Tibial artery (tissue), 4 donors: ENCODE data around the gene FRS3.

Experiments
- DNase-seq, 2 donors: peaks; one replicate each; pipeline ENCODE4 v3.0.0-alpha.2; 2019
- H3K27ac ChIP-seq, 2 donors: fragments of 200-600 bp; sonication (generic) in 1 of 2; 1 replicate in 1 of 2; 2 replicates in 1 of 2; pipeline ENCODE4 v1.5.1; 2018 to 2019; ENCODE audit warnings: mild to moderate bottlenecking in 1 of 2
- H3K27me3 ChIP-seq, 2 donors: fragments of 200-600 bp; sonication (generic) in 1 of 2; one replicate each; pipeline versions ENCODE4 v1.5.1 to v1.6.0; 2016 to 2019
- H3K36me3 ChIP-seq, 3 donors: fragments of 200-600 bp; sonication (generic) in 2 of 3; one replicate each; pipeline ENCODE4 v1.5.1; 2016 to 2019; ENCODE audit warnings: mild to moderate bottlenecking in 2 of 3
- H3K4me1 ChIP-seq, 4 donors: fragments of 200-600 bp; sonication (generic) in 2 of 4; 1 replicate in 3 of 4; 2 replicates in 1 of 4; pipeline ENCODE4 v1.5.1; 2016 to 2019
- H3K4me3 ChIP-seq, 2 donors: fragments of 200-600 bp; sonication (generic) in 1 of 2; 1 replicate in 1 of 2; 2 replicates in 1 of 2; pipeline ENCODE4 v1.5.1; 2018 to 2019; ENCODE audit warnings: mild to moderate bottlenecking in 2 of 2
- H3K9me3 ChIP-seq, 3 donors: fragments of 200-600 bp; sonication (generic) in 1 of 3; one replicate each; pipeline ENCODE4 v1.5.1; 2016 to 2019
- intact Hi-C: fragments of 100-400 bp; cut with DNase I; formaldehyde crosslinking; loops from one replicate; pipeline ENCODE4 v1.15.0; 2023; ENCODE audit warnings: low total_unique reads
- TF ChIP-seq, protein P1 (sequence below), 2 experiments: fragments of 200-600 bp in 1 of 2; fragments of 450-650 bp in 1 of 2; IDR thresholded peaks; one replicate each; pipeline ENCODE4 v1.5.1; 2017 to 2019; ENCODE audit warnings: antibody characterized with exemption in 2 of 2, mild to moderate bottlenecking in 1 of 2, moderate library complexity in 1 of 2

The FRS3 gene

DNA sequence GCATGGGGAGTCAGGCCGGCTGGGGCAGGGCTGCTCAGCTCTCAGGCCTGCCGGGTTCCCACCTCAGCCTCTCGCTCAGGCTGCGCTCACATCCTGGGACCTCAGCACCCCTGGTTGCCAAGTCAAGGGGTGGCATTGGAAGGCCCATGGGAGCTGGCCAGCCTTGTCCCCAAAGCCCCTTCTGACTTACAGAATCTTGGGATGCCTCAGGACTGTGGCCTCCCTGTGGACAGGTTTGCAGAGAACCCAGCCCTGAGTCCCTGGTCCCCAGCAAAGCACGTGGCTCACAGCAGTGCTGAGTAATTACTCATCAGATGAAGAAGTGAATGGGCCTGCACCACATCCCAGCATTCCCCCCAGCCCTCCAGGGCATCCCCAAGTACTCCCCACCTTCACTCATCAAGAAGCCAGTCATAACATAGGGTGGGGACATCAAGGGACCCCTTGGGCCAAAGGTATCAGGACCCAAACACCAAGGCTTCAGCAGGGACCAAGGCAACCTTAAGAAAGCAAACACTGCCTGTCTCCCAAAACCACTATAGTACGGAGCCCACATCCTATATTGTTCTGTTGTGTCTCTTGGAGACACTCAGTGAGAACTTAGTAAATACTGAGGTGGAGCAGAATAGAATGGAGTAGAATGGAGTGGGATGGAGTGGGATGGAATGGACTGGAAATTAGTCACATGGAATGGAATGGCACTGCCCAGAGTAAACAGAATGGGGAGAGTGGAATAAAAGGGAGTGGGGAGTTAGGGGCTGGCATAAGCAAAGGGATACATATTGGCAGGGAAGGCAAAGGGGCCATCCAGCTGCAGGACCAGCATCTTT is 36.1 kb downstream of the FRS3 start:
- no peak for DNase-seq
- Histone ChIP-seq H3K9me3 (no peaks in the 10 kb centered on the region), H3K4me1 (no peaks in the 10 kb centered on the region), H3K36me3 (no peaks in the 10 kb centered on the region), H3K27ac (no peak overlapping the region), H3K27me3 (peaks cover 0 to 3% of the 10 kb centered on the region in 2 donors), H3K4me3 (no peak overlapping the region)
- TF ChIP-seq, protein P1, sequence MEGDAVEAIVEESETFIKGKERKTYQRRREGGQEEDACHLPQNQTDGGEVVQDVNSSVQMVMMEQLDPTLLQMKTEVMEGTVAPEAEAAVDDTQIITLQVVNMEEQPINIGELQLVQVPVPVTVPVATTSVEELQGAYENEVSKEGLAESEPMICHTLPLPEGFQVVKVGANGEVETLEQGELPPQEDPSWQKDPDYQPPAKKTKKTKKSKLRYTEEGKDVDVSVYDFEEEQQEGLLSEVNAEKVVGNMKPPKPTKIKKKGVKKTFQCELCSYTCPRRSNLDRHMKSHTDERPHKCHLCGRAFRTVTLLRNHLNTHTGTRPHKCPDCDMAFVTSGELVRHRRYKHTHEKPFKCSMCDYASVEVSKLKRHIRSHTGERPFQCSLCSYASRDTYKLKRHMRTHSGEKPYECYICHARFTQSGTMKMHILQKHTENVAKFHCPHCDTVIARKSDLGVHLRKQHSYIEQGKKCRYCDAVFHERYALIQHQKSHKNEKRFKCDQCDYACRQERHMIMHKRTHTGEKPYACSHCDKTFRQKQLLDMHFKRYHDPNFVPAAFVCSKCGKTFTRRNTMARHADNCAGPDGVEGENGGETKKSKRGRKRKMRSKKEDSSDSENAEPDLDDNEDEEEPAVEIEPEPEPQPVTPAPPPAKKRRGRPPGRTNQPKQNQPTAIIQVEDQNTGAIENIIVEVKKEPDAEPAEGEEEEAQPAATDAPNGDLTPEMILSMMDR (IDR thresholded peaks at IDR 0.05) = no peak
- intact Hi-C loops = no loop called here

DNA sequence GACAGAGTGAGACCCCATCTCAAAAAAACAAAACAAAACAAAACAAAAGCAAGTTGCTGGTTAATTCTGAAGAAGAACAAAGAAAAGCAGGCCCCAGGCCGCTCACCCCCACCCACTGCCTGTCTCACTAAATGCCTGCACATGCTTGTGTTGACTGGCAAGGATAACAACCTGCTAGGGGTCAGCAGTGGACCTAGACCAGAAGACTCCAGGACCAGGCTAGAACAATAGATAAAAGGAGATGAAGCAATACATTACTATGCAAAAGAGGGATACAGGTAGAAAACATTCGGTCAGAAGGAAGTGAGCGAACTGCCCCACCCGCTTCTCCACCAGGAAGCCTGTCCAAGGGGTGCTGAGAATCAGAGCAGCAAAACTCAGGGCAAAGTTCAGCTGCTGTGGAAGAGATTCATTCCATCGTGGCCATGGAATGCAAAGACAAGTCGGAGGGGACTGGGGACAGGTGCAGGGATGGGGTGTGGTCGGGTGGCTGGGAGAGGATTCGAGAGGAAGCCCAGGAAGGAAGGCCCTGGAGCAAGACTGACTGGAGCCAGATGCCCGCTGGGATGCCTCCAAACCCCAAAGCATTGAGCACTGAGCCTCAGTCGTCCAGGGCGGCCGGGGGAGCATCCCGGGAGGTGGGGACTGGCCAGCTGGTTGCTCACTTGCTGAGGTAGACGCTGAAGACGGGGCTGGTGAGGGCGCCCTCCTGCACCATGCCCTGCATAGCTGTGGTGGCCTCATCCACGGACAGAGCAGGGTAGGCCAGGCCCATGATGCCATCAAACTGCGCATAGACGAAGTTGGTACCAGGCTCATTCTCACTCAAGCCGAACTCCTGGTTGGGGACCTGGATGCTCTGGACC is 37.8 kb downstream of the FRS3 start:
- Histone ChIP-seq H3K27ac (no peak overlapping the region), H3K4me3 (no peak overlapping the region), H3K36me3 (no peaks in the 10 kb centered on the region), H3K4me1 (no peaks in the 10 kb centered on the region), H3K9me3 (no peaks in the 10 kb centered on the region), H3K27me3 (peaks cover 0 to 3% of the 10 kb centered on the region in 2 donors)
- TF ChIP-seq, protein P1 (IDR thresholded peaks at IDR 0.05) = no peak
- intact Hi-C loops = no loop called here
- no peak for DNase-seq

DNA sequence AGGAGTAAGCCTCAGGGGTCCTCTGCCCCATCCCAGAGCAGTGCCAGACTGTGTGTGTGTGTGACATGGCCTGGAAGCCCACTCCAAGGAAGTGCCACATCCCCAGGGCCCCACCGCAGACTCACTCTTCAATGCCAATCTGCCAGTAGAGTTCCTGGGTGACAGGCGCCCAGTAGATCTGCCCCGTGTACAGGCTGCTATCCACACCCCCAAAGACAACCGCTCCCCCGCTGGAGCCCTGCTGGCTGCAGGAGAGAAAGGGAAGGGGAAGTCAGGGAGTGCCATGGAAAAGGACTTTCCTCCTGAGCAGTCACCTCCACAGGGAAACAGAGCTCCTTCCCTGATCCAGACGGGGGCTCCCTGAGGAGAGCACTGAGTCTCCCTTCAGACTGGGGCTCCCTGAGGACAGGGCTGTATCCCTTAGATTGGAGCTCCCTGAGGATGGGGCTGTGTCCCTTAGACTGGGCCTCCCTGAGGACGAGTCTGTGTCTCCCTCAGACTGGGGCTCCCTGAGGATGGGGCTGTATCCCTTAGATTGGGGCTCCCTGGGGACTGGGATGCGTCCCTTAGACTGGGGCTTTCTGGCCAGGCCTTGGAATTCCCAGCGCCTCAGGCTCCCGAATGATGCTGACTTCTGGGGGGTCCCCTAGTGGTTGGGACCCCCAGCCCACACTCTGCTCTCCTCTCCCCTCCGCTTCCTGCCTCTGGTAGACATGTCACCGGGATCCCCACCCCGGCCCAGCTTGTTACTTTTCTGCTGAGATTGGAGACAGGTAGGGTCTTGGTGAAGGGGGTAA is 39.1 kb downstream of the FRS3 start:
- DNase-seq = no peak
- H3K9me3 ChIP-seq = no peaks in the 10 kb centered on the region
- no peaks in the 10 kb centered on the region for H3K36me3 ChIP-seq
- H3K27ac ChIP-seq = no peak overlapping the region
- H3K27me3 ChIP-seq = peaks cover 0 to 3% of the 10 kb centered on the region in 2 donors
- TF ChIP-seq, protein P1 (IDR thresholded peaks at IDR 0.05) = no peak
- peaks cover 0 to 5% (median 2%) of the 10 kb centered on the region in 4 donors for H3K4me1 ChIP-seq
- H3K4me3 ChIP-seq = no peak overlapping the region
- intact Hi-C loops = no loop called here

DNA sequence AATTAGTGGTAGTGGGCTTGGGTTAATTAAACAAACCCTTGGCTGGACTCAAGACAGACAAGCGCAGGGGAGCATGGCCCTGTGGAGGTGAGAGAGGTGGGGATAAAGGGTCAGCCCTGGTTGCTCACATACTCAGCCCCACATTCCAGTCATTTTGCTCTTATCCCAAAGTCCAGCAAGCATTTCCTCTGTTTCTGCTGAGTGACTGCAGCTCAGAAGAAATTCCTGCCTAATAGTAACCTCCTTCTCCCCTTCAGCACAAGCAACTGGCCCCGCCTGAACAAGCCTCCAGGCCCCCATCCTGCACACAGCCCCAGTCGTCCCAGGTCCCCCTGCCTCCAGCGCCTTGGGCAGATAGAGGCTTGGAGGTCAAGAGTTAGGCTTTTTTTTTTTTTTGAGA is 40.7 kb downstream of the FRS3 start:
- H3K9me3 ChIP-seq = no peaks in the 10 kb centered on the region
- TF ChIP-seq, protein P1 (IDR thresholded peaks at IDR 0.05) = no peak
- no peaks in the 10 kb centered on the region for H3K36me3 ChIP-seq
- DNase-seq = no peak
- no peak overlapping the region for H3K27ac ChIP-seq
- H3K4me1 ChIP-seq = peaks cover 0 to 6% (median 2%) of the 10 kb centered on the region in 4 donors
- H3K27me3 ChIP-seq = peaks cover 0 to 3% of the 10 kb centered on the region in 2 donors
- intact Hi-C loops = no loop called here
- H3K4me3 ChIP-seq = no peak overlapping the region

DNA sequence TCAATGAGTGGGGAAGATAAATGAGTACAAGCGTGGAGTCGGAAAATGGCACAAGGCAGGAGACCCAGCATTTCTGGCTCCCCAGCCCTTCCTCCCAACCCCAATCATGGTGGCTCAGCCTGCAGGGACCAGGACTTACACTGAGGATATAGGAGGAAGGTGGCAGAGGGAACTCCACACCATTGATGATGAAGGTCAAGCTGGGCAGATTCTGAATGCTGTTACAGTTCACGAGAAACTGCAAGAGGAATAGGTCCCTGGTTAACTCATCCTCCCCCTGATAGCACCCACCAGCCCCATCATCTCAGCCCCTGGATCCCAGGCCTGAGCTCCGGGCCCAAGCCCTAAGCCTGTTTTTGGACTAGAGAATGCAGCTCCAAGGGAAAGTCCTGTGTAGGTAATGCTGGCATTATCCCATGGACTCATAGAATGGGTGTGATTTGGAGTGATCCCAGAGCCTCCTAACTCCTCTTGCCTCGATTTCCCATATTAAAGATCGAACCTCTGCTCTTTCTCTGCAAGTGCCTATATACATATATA is 42.0 kb downstream of the FRS3 start:
- H3K27me3 ChIP-seq = peaks cover 0 to 3% of the 10 kb centered on the region in 2 donors
- H3K4me3 ChIP-seq = no peak overlapping the region
- H3K27ac ChIP-seq = no peak overlapping the region
- DNase-seq = no peak
- peaks cover 6 to 20% (median 12%) of the 10 kb centered on the region in 4 donors for H3K4me1 ChIP-seq
- TF ChIP-seq, protein P1 (IDR thresholded peaks at IDR 0.05) = no peak
- no peaks in the 10 kb centered on the region for H3K36me3 ChIP-seq
- intact Hi-C loops = no loop called here
- no peaks in the 10 kb centered on the region for H3K9me3 ChIP-seq
